Measurements from ENCODE around the gene PDZD7.

Gene PDZD7

DNA sequence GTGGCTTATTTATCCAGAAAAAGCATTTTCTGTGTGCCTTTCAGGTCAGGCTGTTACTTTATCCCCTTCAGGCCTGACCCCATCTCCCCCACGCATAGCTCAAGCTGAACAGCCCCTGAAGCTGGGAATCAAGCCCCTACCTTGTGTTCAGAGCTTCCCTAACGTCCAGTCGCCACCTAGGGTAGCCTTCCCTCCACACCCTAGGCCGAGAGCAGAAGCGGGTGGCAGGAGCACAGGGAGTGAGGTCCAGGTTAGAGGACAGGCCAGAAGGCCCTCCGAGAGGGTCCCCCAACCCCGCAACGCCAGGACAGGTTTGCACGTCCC is 62.1 kb downstream of the PDZD7 start:
- DNase-seq (ENCODE audit: low spot score) = no peak

- DNase-seq (ENCODE audit: low spot score) = no peak
Observed at GRCh38 chr10:100968062-100968736, 62.7 kb downstream of the PDZD7 start.

GRCh38 chr10:100967332-100967731 is 63.6 kb downstream of the PDZD7 start:
- DNase-seq (ENCODE audit: low spot score) = no peak

GRCh38 chr10:100966887-100967286 is 64.0 kb downstream of the PDZD7 start:
- no peak for DNase-seq (ENCODE audit: low spot score)

GRCh38 chr10:100965820-100966219 is 65.1 kb downstream of the PDZD7 start:
- DNase-seq (ENCODE audit: low spot score) = no peak

GRCh38 chr10:100963826-100964225 is 67.1 kb downstream of the PDZD7 start:
- DNase-seq (ENCODE audit: low spot score) = no peak

DNA sequence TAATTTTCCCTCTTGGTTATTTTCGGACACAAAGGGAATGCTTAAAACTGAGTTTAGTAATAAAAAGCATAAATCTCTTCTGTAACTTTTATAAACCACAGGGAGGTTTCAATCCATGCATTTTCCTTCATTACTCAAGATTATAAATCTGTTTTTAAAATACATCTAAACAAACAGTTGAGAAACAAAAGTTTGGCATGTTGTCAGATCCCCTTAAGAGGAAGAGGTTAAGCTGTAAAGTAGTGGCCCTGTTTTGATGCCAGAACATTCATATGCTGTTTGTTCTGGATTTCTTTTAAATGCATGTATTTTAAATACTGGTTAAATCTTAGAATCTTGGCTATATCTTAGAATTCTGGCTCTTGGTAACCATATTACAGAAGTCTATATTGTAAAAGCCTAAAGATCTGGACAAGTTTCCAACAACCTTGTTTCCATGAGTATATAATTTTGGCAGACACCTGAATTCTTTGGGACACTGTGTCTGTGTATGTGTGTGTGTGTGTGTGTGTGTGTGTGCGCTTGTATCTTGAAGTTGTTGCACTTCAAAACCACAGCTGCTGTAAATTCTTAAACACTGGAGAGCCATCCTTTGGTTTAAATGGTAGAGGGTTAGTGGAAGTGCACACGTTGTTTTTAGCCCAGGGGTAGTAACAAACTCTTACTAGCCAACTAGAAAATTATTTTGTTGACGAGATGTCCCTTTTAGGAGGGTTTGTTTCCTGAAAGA is 68.4 kb downstream of the PDZD7 start:
- no peak for DNase-seq (ENCODE audit: low spot score)

DNA sequence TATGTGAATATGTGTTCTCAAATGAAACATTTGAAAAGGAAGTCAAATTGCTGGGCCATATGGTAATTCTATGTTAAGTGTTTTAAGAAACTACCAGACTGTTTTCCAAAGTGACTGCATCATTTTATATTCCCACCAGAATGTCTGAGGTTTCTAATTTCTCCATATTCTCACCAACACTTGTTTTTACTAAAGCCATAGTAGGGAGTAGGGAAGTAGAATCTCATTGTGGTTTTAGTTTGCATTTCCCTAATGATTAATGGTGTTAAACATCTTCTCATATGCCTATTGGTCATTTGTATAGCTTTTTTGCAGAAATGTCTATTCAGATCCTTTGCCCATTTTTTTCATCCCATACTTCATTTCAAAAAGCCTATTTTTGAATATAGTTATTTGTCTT is 70.7 kb downstream of the PDZD7 start:
- no peak for DNase-seq (ENCODE audit: low spot score)

Small RNA genes within 50 kb of the gene (small RNA-seq; reads per million reads assigned to genes)
- gene MIR608 = 0 reads per million in 2 experiments

Measured in SK-N-DZ (cell line).